GM12878 (cell line): Measurements from ENCODE around the gene TAGLN. TPM values are rescaled to one million over a fixed set of nuclear protein-coding genes. Genes with fewer than 3 reads are reported as not detected.
A peak's percentile ranks its signal among the peaks of the same experiment; 100 is the strongest.

Experiments
- ATAC-seq: fragments of 200-7000 bp; cut with Tn5 transposase; 3 replicates; pipeline ENCODE4 v1.9.1; 2020; ENCODE audit warnings: mild to moderate bottlenecking, moderate library complexity
- BruUV-seq: library from RNA; stranded (reverse); fragments of 400-500 nt; replicated peaks from 2 replicates; lab custom pipeline; 2021; lab: Mats Ljungman, UMichigan
- CTCF ChIA-PET: fragments of 300-600 bp; sonication (Branson Sonifier 250); formaldehyde crosslinking; extraction: SDS; loops from one replicate; lab custom pipeline; 2021; ENCODE audit warnings: inconsistent platforms; lab: Yijun Ruan, JAX
- POLR2A ChIA-PET: fragments of 350-600 bp; formaldehyde crosslinking; extraction: SDS; loops from one replicate; lab custom pipeline; 2021; ENCODE audit warnings: inconsistent platforms; lab: Charles Lee
- RAD21 ChIA-PET: fragments of 300-600 bp; sonication (Branson Sonifier 250); formaldehyde crosslinking; loops from one replicate; lab custom pipeline; 2023; ENCODE audit warnings: antibody characterized with exemption; ENCODE audit not compliant: unreplicated experiment; lab: Charles Lee
- SMC1A ChIA-PET: fragments of 300-600 bp; sonication (Branson Sonifier 250); formaldehyde crosslinking; loops from one replicate; lab custom pipeline; 2023; ENCODE audit not compliant: unreplicated experiment, uncharacterized antibody; lab: Charles Lee
- DNase-seq: peaks from one replicate; pipeline ENCODE4 v3.0.0-alpha.2; 2011; ENCODE audit warnings: low read depth, low spot score
- FAIRE-seq: peaks from 3 replicates; lab custom pipeline; 2011; peaks lifted over from hg19 to GRCh38; lab: Jason Lieb, UNC
- H2AFZ ChIP-seq: 2 replicates; pipeline ENCODE4 v1.6.0; 2011; ENCODE audit warnings: low read depth, low read length, control low read depth; ENCODE audit not compliant: control insufficient read depth
- H3K27ac ChIP-seq: 2 replicates; pipeline ENCODE4 v1.5.1; 2011; ENCODE audit warnings: control low read depth; ENCODE audit not compliant: control insufficient read depth, insufficient read depth
- H3K27me3 ChIP-seq, 2 experiments: replicated peaks in 1 of 2; 2 replicates each; pipeline versions ENCODE4 v1.6.0 to v1.6.1; 2011; ENCODE audit warnings: low read length in 1 of 2; ENCODE audit not compliant: control insufficient read depth in 2 of 2, insufficient read depth in 2 of 2
- H3K36me3 ChIP-seq, 2 experiments: 2 replicates each; pipeline ENCODE4 v1.5.1; 2011; ENCODE audit warnings: low read length in 1 of 2; ENCODE audit not compliant: control insufficient read depth in 2 of 2, insufficient read depth in 2 of 2
- H3K4me1 ChIP-seq: 2 replicates; pipeline ENCODE4 v1.6.1; 2011; ENCODE audit warnings: mild to moderate bottlenecking, low read length, moderate library complexity, mixed read lengths; ENCODE audit not compliant: control insufficient read depth, insufficient read depth
- H3K4me2 ChIP-seq: 2 replicates; pipeline ENCODE4 v1.6.0; 2011; ENCODE audit warnings: control low read depth; ENCODE audit not compliant: control insufficient read depth, insufficient read depth
- H3K4me3 ChIP-seq: fragments of 200-600 bp; sonication (generic); 2 replicates; pipeline ENCODE4 v1.5.1; 2016
- H3K79me2 ChIP-seq: 2 replicates; pipeline ENCODE4 v1.6.0; 2011; ENCODE audit warnings: low read length; ENCODE audit not compliant: control insufficient read depth, insufficient read depth
- H3K9ac ChIP-seq: 2 replicates; pipeline ENCODE4 v1.8.0; 2011; ENCODE audit warnings: low read length, control low read depth, mixed read lengths; ENCODE audit not compliant: control insufficient read depth, insufficient read depth
- H3K9me3 ChIP-seq: replicated peaks from 3 replicates; pipeline ENCODE4 v1.5.1; 2011; ENCODE audit warnings: mild to moderate bottlenecking, low read length; ENCODE audit not compliant: control insufficient read depth, insufficient read depth
- H4K20me1 ChIP-seq: 2 replicates; pipeline ENCODE4 v1.6.0; 2011; ENCODE audit not compliant: control insufficient read depth, insufficient read depth
- ATF7 ChIP-seq: fragments of 450-650 bp; IDR thresholded peaks from 2 replicates; pipeline ENCODE4 v1.6.1; 2016; ENCODE audit warnings: low read depth, mild to moderate bottlenecking
- CHD1 ChIP-seq: IDR thresholded peaks from 2 replicates; pipeline ENCODE4 v1.6.1; 2012; ENCODE audit warnings: low read depth, low read length, improper control_type of control experiment
- EGR1 ChIP-seq, 2 experiments: IDR thresholded peaks; 1 replicate in 1 of 2; 2 replicates in 1 of 2; pipeline ENCODE4 v1.6.1; 2011 to 2012; ENCODE audit warnings: low read depth in 2 of 2, low read length in 2 of 2, borderline replicate concordance in 1 of 2, mild to moderate bottlenecking in 1 of 2, moderate library complexity in 1 of 2
- EZH2 ChIP-seq: IDR thresholded peaks from 2 replicates; pipeline ENCODE4 v1.6.1; 2012; ENCODE audit warnings: low read depth, mild to moderate bottlenecking, control low read depth, inconsistent platforms, low read length, borderline replicate concordance; ENCODE audit not compliant: control insufficient read depth
- HCFC1 ChIP-seq: fragments of 150-350 bp; IDR thresholded peaks from 2 replicates; pipeline ENCODE4 v1.6.1; 2014; ENCODE audit warnings: low read length
- JUND ChIP-seq: IDR thresholded peaks from 2 replicates; pipeline ENCODE4 v1.6.1; 2012; ENCODE audit warnings: low read depth, mild to moderate bottlenecking, low read length, improper control_type of control experiment, moderate library complexity
- KLF5 ChIP-seq: fragments of 450-650 bp; IDR thresholded peaks from 2 replicates; pipeline ENCODE4 v1.6.1; 2014; ENCODE audit warnings: mild to moderate bottlenecking; ENCODE audit not compliant: partially characterized antibody
- POLR2A ChIP-seq: IDR thresholded peaks from 2 replicates; pipeline ENCODE4 v1.6.1; 2011; ENCODE audit warnings: low read depth, mild to moderate bottlenecking, low read length
- POLR2AphosphoS5 ChIP-seq: IDR thresholded peaks from 2 replicates; pipeline ENCODE4 v1.6.1; 2011; ENCODE audit warnings: mild to moderate bottlenecking, low read length, inconsistent platforms
- ZNF217 ChIP-seq: fragments of 450-650 bp; IDR thresholded peaks from 2 replicates; pipeline ENCODE4 v1.6.1; 2017; ENCODE audit warnings: antibody characterized with exemption, mild to moderate bottlenecking
- WGBS: methylation state at CpG from one replicate; pipeline ENCODE4 v1.1.6; 2016; ENCODE audit warnings: low lambda C conversion rate; ENCODE audit not compliant: insufficient replicate concordance, insufficient coverage; ENCODE audit errors: missing lambda C conversion rate; 5-methylcytosine and 5-hydroxymethylcytosine counted together
- in situ Hi-C: fragments of 300-500 bp; cut with MboI; formaldehyde crosslinking; loops from 9 replicates; pipeline ENCODE4 v1.14.3; 2018; ENCODE audit warnings: mixed read lengths
- intact Hi-C: fragments of 100-400 bp; cut with micrococcal nuclease; formaldehyde crosslinking; loops from one replicate; pipeline ENCODE4 v1.14.2; 2022; ENCODE audit not compliant: unreplicated experiment
- polyA plus RNA-seq, 11 experiments: library from polyadenylated mRNA; depleted of rRNA in 4 of 11; unstranded in 6 of 11; stranded (reverse) in 5 of 11; fragments of >200 nt; fragmentation: Nextera tagmentation in 4 of 11; fragmentation: Illumina TruSeq in 1 of 11; extraction: Ambion mirVana in 4 of 11; extraction: Trizol in 1 of 11; gene quantifications; 1 replicate in 1 of 11; 2 replicates in 10 of 11; pipeline versions ENCODE4 v1.2.1 to v1.2.3, GENCODE V29; 2011 to 2016; ENCODE audit warnings: inconsistent platforms in 2 of 11, missing spikeins in 2 of 11, low read depth in 1 of 11
- total RNA-seq, 4 experiments: library from RNA; depleted of rRNA in 3 of 4; stranded (reverse); fragments of >200 nt in 3 of 4; fragmentation: Illumina TruSeq in 1 of 4; extraction: Trizol in 1 of 4; gene quantifications; 2 replicates each; pipeline versions ENCODE4 v1.2.1 to v1.2.3, GENCODE V29; 2013 to 2021

TAGLN gene
- total and polyA plus RNA-seq, 10 of the 15 experiments (the other 5 are each of a cell fraction or from before 2014, with no cell fraction given), result 0.26 to 4.6 (median 1.7) TPM

DNA sequence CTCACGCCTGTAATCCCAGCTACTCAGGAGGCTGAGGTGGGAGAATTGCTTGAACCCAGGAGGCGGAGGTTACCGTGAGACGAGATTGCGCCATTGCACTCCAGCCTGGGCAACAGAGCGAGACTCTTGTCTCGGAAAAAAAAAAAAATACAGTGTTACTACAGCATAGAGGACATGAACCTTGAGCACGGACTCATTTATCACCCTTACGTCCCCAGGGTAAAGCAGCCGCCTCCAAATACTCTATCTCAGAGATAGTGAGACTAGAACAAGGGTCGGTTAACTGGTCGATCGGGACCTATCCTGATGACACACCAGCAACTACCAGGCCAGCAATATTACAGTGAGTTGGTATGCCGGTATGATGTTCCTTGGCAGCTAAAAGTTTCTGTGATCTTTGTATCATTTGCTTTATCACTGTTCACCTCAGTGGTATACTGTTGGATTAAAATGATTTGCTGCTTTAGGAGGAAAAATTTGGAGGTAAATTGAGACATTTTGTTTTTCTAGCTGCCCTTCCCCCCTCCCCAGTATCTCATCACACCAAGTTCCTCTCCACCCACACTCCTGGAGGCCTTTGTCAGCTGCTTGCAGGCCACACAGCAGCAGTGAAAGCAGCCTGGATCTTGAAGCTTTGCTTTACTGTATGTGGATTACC lies 27.6 kb upstream of the TAGLN start:
- Histone ChIP-seq H3K9me3 (no peaks in the 10 kb centered on the region), H3K79me2 (no peaks in the 10 kb centered on the region), H2AFZ (no peak overlapping the region), H3K27me3 (no peaks in the 10 kb centered on the region), H3K27ac (no peak overlapping the region), H3K9ac (no peak overlapping the region), H3K4me3 (no peak overlapping the region), H3K4me2 (no peak overlapping the region), H3K36me3 (peaks cover 5 to 20% of the 10 kb centered on the region in 2 experiments), H4K20me1 (no peaks in the 10 kb centered on the region), H3K4me1 (no peaks in the 10 kb centered on the region)
- CTCF ChIA-PET, result interaction anchor here (1.0 to 5.1 kb wide), 5 partner anchors 10 to 63 kb away, joined by 3 to 44 read pairs (median 6); no protein-coding TSS in a partner anchor
- POLR2A ChIA-PET, result interaction anchor here (1.5 to 1.7 kb wide), 2 partner anchors 9 to 11 kb away, joined by 3 to 5 read pairs; no protein-coding TSS in a partner anchor
- intact Hi-C loops (no loop called here), in situ Hi-C loops (no loop called here)
- ATAC-seq (no peak), FAIRE-seq (no peak), DNase-seq (no peak)
- SMC1A ChIA-PET, result interaction anchor here (1.1 to 3.1 kb wide), 3 partner anchors 9 to 282 kb away, joined by 3 to 14 read pairs (median 8); no protein-coding TSS in a partner anchor
- WGBS, result 86% methylated on average over 14 of the region's 14 CpGs
- TF ChIP-seq EGR1 (IDR thresholded peaks at IDR 0.05; ENCODE audit: borderline replicate concordance in 1 of 2, low read depth in 2 of 2, low read length in 2 of 2) (0 out of 3 replicates have a peak, but pooled peaks of 1 of the 2 experiments have one; percentile 11), POLR2A (0 out of 2 replicates have a peak, but pooled peaks have one; percentile 43), KLF5 (no peak)
- BruUV-seq, result no TSS peak
- RAD21 ChIA-PET, result interaction anchor here (1.1 to 1.6 kb wide), 5 partner anchors 9 to 335 kb away, joined by 3 to 6 read pairs (median 3); partner anchors contain the start of gene PCSK7

DNA sequence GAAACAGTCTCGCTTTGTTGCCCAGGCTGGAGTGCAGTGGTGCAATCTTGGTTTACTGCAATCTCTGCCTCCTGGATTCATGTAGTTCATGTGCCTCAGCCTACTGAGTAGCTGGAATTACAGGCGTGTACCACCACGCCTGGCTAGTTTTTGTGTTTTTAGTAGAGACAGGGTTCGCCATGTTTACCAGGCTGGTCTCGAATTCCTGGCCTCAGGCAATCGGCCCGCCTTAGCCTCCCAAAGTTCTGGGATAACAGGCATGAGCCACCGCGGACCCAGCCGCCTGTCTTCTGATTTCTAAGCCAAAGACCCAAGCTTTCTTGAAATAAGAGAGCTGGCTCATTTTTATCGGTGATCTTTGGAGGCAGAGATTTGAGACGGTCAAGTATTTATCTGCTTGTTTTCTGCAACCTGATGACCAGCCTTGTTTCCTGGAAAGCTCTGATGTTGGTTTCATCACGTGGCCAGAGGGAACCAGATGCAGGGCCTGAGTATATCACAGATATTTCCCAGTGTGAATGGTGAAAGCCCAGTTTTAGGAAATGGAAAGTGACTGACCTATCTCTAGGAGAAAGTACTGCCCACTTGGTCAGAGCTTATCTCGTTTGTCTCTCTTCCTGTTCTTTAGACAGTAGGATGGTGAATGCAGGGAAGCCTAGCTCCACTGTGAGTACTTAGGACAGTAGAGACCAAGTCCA lies 26.3 kb upstream of the TAGLN start:
- Histone ChIP-seq H3K9ac (no peak overlapping the region), H3K4me3 (no peak overlapping the region), H3K36me3 (peaks cover 2 to 7% of the 10 kb centered on the region in 2 experiments; a peak in 3 of 4 replicates), H3K9me3 (no peaks in the 10 kb centered on the region), H2AFZ (no peak overlapping the region), H3K4me2 (no peak overlapping the region), H3K4me1 (no peaks in the 10 kb centered on the region), H4K20me1 (no peaks in the 10 kb centered on the region), H3K27me3 (no peaks in the 10 kb centered on the region), H3K27ac (no peak overlapping the region), H3K79me2 (no peaks in the 10 kb centered on the region)
- 90% methylated on average over 14 of the region's 14 CpGs for WGBS
- no peak for DNase-seq
- CTCF ChIA-PET, result interaction anchor here (0.6 to 5.1 kb wide), 7 partner anchors 8 to 78 kb away, joined by 4 to 44 read pairs (median 6); no protein-coding TSS in a partner anchor
- TF ChIP-seq EZH2, result no peak
- TF ChIP-seq CHD1, result no peak
- TF ChIP-seq ZNF217, result no peak
- no peak for TF ChIP-seq ATF7
- 0 out of 2 replicates have a peak, but pooled peaks have one; percentile 46 for TF ChIP-seq POLR2AphosphoS5
- no peak for TF ChIP-seq JUND
- no peak for TF ChIP-seq HCFC1
- no peak for FAIRE-seq
- intact Hi-C loops, result no loop called here
- SMC1A ChIA-PET, result interaction anchor here (1.1 to 3.1 kb wide), 6 partner anchors 8 to 284 kb away, joined by 3 to 14 read pairs (median 5); no protein-coding TSS in a partner anchor
- RAD21 ChIA-PET, result interaction anchor here (1.1 to 1.6 kb wide), 3 partner anchors 8 to 59 kb away, joined by 3 to 6 read pairs (median 4); partner anchors contain the start of gene PCSK7
- in situ Hi-C loops, result no loop called here
- ATAC-seq, result no peak
- POLR2A ChIA-PET, result interaction anchor here (0.6 to 1.7 kb wide), 6 partner anchors 8 to 200 kb away, joined by 3 to 5 read pairs (median 4); no protein-coding TSS in a partner anchor
- no TSS peak for BruUV-seq
